HepG2 (cell line): ENCODE data around the gene RUVBL2. TPM values are rescaled to one million over a fixed set of nuclear protein-coding genes. Genes with fewer than 3 reads are reported as not detected.

ENCODE experiments used
- CREM ChIP-seq, 2 experiments: sonication (generic) in 1 of 2; formaldehyde crosslinking in 1 of 2; IDR thresholded peaks; 2 replicates each; pipeline versions ENCODE4 v1.4.0 to v1.6.1; 2016 to 2020; ENCODE audit warnings: antibody characterized with exemption in 1 of 2, mild to moderate bottlenecking in 1 of 2, missing genetic modification reagents in 1 of 2
- MATR3 ChIP-seq: sonication (generic); formaldehyde crosslinking; IDR thresholded peaks from 2 replicates; pipeline ENCODE4 v1.4.0; 2020; ENCODE audit warnings: missing genetic modification reagents
- PRMT3 ChIP-seq: sonication (generic); formaldehyde crosslinking; IDR thresholded peaks from 2 replicates; pipeline ENCODE4 v1.8.1; 2022; ENCODE audit warnings: low read depth, mild to moderate bottlenecking, moderate library complexity, missing genetic modification reagents, borderline replicate concordance
- RBM22 ChIP-seq: fragments of 200-400 bp; formaldehyde crosslinking; optimal IDR thresholded peaks from 2 replicates; pipeline ENCODE3; 2017; ENCODE audit warnings: mild to moderate bottlenecking, low read length, moderate library complexity
- TBX3 ChIP-seq: fragments of 450-650 bp; IDR thresholded peaks from 2 replicates; pipeline ENCODE4 v1.6.1; 2017; ENCODE audit warnings: antibody characterized with exemption, mild to moderate bottlenecking, inconsistent platforms, borderline replicate concordance
- polyA plus RNA-seq, 8 experiments: library from polyadenylated mRNA; depleted of rRNA in 3 of 8; stranded (reverse) in 7 of 8; unstranded in 1 of 8; fragments of >200 nt; fragmentation: Illumina TruSeq in 4 of 8; extraction: Trizol in 4 of 8; gene quantifications; 2 replicates each; pipeline versions ENCODE4 v1.2.1 to v1.2.3, GENCODE V29; 2011 to 2016; ENCODE audit warnings: low read depth in 4 of 8, missing spikeins in 1 of 8, mixed read lengths in 1 of 8; ENCODE audit not compliant: insufficient read depth in 1 of 8
- total RNA-seq, 5 experiments: library from RNA; depleted of rRNA; stranded (reverse); fragments of >200 nt; fragmentation: Illumina TruSeq; extraction: Trizol; gene quantifications; 2 replicates each; pipeline ENCODE4 v1.2.3, GENCODE V29; 2016; ENCODE audit warnings: low read depth in 1 of 5
- TF ChIP-seq, protein P1 (sequence below): sonication (generic); formaldehyde crosslinking; IDR thresholded peaks from 2 replicates; pipeline ENCODE4 v1.4.0; 2020; ENCODE audit warnings: missing genetic modification reagents, borderline replicate concordance
- TF ChIP-seq, protein P2 (sequence below): sonication (generic); formaldehyde crosslinking; IDR thresholded peaks from 2 replicates; pipeline ENCODE4 v1.9.0; 2022; ENCODE audit warnings: low read depth, missing genetic modification reagents
- TF ChIP-seq, protein P3 (sequence below), 2 experiments: sonication (generic) in 1 of 2; formaldehyde crosslinking in 1 of 2; IDR thresholded peaks; 2 replicates each; pipeline versions ENCODE4 v1.4.0 to v1.6.1; 2016 to 2020; ENCODE audit warnings: borderline replicate concordance in 1 of 2, low read depth in 1 of 2, mild to moderate bottlenecking in 1 of 2, missing genetic modification reagents in 1 of 2
- TF ChIP-seq, protein P4 (sequence below): sonication (generic); formaldehyde crosslinking; IDR thresholded peaks from 2 replicates; pipeline ENCODE4 v1.4.0; 2020; ENCODE audit warnings: missing genetic modification reagents
- TF ChIP-seq, protein P5 (sequence below): sonication (generic); formaldehyde crosslinking; IDR thresholded peaks from 2 replicates; pipeline ENCODE4 v1.4.0; 2020; ENCODE audit warnings: low read depth, missing genetic modification reagents

RUVBL2 gene
- total and polyA plus RNA-seq, 2 of the 13 experiments (the other 11 are each of a cell fraction or from before 2014, with no cell fraction given) = 120 to 122 TPM

DNA sequence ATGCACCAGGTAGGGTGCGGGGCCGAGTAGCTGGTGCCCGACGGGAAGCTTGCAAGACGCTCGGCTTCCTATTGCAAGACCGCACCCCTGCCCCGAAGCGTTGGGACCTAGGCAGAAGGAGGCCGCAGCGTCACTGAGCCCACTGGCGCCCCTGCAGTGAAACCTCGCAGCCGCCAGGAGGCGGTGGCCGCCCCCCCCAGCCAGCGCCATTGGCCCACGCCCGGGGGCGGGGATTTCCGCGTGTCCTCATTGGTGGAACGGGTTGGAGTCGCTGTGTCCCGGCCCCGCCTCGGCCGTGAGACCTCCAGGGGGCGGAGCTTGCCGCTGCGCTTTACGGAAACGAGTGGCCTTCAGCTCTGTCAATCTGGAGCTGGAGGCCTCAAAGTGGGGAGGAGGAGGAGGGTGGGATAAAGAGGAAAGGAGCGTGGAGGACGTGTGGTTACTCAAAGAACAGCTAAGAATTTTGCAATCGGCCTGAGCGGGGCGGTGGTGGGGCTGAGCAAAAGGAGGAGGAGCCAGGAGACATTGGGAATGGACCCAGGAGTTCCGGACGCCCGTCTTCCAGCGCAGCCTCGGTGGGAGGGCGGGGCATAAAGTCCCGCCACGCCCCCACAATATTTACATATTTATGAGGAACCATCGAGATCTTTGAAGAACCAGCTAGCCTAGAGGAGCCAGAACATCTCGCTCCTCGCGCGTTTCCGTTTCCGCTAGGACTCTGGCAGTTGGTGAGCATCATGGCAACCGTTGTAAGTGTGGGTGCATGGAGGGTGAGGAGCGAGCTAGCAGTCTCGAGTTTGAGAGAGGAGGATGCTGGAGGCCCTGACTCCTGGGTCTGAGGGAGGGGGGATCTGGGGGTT is at the start of gene RUVBL2, which contains the start of gene GYS1 (continued):
- TF ChIP-seq, protein P1, sequence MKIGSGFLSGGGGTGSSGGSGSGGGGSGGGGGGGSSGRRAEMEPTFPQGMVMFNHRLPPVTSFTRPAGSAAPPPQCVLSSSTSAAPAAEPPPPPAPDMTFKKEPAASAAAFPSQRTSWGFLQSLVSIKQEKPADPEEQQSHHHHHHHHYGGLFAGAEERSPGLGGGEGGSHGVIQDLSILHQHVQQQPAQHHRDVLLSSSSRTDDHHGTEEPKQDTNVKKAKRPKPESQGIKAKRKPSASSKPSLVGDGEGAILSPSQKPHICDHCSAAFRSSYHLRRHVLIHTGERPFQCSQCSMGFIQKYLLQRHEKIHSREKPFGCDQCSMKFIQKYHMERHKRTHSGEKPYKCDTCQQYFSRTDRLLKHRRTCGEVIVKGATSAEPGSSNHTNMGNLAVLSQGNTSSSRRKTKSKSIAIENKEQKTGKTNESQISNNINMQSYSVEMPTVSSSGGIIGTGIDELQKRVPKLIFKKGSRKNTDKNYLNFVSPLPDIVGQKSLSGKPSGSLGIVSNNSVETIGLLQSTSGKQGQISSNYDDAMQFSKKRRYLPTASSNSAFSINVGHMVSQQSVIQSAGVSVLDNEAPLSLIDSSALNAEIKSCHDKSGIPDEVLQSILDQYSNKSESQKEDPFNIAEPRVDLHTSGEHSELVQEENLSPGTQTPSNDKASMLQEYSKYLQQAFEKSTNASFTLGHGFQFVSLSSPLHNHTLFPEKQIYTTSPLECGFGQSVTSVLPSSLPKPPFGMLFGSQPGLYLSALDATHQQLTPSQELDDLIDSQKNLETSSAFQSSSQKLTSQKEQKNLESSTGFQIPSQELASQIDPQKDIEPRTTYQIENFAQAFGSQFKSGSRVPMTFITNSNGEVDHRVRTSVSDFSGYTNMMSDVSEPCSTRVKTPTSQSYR (CRISPR knock-in tag) = peak; percentile 27; the same call in 1 of the 2 replicates
- TF ChIP-seq PRMT3 (CRISPR knock-in tag) (no peak), RBM22 (no peak), MATR3 (no peak), TBX3 (peak; percentile 50; the same call in 1 of the 2 replicates), CREM (IDR thresholded peaks at IDR 0.05) (peak; percentile 54), CREM (CRISPR knock-in tag; IDR thresholded peaks at IDR 0.05) (no peak)
- TF ChIP-seq, protein P2, sequence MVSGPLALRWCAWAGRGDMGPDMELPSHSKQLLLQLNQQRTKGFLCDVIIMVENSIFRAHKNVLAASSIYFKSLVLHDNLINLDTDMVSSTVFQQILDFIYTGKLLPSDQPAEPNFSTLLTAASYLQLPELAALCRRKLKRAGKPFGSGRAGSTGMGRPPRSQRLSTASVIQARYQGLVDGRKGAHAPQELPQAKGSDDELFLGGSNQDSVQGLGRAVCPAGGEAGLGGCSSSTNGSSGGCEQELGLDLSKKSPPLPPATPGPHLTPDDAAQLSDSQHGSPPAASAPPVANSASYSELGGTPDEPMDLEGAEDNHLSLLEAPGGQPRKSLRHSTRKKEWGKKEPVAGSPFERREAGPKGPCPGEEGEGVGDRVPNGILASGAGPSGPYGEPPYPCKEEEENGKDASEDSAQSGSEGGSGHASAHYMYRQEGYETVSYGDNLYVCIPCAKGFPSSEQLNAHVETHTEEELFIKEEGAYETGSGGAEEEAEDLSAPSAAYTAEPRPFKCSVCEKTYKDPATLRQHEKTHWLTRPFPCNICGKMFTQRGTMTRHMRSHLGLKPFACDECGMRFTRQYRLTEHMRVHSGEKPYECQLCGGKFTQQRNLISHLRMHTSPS = no peak
- TF ChIP-seq, protein P3, sequence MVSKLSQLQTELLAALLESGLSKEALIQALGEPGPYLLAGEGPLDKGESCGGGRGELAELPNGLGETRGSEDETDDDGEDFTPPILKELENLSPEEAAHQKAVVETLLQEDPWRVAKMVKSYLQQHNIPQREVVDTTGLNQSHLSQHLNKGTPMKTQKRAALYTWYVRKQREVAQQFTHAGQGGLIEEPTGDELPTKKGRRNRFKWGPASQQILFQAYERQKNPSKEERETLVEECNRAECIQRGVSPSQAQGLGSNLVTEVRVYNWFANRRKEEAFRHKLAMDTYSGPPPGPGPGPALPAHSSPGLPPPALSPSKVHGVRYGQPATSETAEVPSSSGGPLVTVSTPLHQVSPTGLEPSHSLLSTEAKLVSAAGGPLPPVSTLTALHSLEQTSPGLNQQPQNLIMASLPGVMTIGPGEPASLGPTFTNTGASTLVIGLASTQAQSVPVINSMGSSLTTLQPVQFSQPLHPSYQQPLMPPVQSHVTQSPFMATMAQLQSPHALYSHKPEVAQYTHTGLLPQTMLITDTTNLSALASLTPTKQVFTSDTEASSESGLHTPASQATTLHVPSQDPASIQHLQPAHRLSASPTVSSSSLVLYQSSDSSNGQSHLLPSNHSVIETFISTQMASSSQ (IDR thresholded peaks at IDR 0.05; ENCODE audit: low read depth) = peak; percentile 43; the same call in 1 of the 2 replicates
- TF ChIP-seq, protein P3 (CRISPR knock-in tag; IDR thresholded peaks at IDR 0.05; ENCODE audit: borderline replicate concordance) = no peak
- TF ChIP-seq, protein P4, sequence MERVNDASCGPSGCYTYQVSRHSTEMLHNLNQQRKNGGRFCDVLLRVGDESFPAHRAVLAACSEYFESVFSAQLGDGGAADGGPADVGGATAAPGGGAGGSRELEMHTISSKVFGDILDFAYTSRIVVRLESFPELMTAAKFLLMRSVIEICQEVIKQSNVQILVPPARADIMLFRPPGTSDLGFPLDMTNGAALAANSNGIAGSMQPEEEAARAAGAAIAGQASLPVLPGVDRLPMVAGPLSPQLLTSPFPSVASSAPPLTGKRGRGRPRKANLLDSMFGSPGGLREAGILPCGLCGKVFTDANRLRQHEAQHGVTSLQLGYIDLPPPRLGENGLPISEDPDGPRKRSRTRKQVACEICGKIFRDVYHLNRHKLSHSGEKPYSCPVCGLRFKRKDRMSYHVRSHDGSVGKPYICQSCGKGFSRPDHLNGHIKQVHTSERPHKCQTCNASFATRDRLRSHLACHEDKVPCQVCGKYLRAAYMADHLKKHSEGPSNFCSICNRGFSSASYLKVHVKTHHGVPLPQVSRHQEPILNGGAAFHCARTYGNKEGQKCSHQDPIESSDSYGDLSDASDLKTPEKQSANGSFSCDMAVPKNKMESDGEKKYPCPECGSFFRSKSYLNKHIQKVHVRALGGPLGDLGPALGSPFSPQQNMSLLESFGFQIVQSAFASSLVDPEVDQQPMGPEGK = peak; percentile 64
- TF ChIP-seq, protein P5, sequence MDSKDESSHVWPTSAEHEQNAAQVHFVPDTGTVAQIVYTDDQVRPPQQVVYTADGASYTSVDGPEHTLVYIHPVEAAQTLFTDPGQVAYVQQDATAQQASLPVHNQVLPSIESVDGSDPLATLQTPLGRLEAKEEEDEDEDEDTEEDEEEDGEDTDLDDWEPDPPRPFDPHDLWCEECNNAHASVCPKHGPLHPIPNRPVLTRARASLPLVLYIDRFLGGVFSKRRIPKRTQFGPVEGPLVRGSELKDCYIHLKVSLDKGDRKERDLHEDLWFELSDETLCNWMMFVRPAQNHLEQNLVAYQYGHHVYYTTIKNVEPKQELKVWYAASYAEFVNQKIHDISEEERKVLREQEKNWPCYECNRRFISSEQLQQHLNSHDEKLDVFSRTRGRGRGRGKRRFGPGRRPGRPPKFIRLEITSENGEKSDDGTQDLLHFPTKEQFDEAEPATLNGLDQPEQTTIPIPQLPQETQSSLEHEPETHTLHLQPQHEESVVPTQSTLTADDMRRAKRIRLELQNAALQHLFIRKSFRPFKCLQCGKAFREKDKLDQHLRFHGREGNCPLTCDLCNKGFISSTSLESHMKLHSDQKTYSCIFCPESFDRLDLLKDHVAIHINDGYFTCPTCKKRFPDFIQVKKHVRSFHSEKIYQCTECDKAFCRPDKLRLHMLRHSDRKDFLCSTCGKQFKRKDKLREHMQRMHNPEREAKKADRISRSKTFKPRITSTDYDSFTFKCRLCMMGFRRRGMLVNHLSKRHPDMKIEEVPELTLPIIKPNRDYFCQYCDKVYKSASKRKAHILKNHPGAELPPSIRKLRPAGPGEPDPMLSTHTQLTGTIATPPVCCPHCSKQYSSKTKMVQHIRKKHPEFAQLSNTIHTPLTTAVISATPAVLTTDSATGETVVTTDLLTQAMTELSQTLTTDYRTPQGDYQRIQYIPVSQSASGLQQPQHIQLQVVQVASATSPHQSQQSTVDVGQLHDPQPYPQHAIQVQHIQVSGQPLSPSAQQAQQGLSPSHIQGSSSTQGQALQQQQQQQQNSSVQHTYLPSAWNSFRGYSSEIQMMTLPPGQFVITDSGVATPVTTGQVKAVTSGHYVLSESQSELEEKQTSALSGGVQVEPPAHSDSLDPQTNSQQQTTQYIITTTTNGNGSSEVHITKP = no peak
